IMR-90 (cell line): ENCODE results near the gene RAPGEF1. TPM values are rescaled to one million over a fixed set of nuclear protein-coding genes. Genes with fewer than 3 reads are reported as not detected.

Source experiments
- ATAC-seq: fragments of 200-7000 bp; cut with Tn5 transposase; 2 replicates; pipeline ENCODE4 v1.9.1; 2020; ENCODE audit warnings: low read depth, mild to moderate bottlenecking, moderate library complexity
- BruUV-seq: library from RNA; stranded (reverse); fragments of 400-500 nt; replicated peaks from 2 replicates; lab custom pipeline; 2021; lab: Mats Ljungman, UMichigan
- CTCF ChIA-PET: fragments of 300-600 bp; formaldehyde crosslinking; extraction: SDS; loops from one replicate; lab custom pipeline; 2021; ENCODE audit warnings: antibody characterized with exemption; lab: Yijun Ruan, JAX
- POLR2A ChIA-PET: fragments of 300-600 bp; sonication (Branson Sonifier 250); formaldehyde crosslinking; loops from one replicate; lab custom pipeline; 2022; ENCODE audit warnings: antibody characterized with exemption; ENCODE audit not compliant: unreplicated experiment; lab: Charles Lee
- DNase-seq: peaks from one replicate; pipeline ENCODE4 v3.0.0; 2013
- H2AFZ ChIP-seq: replicated peaks from 2 replicates; pipeline ENCODE3; 2013; ENCODE audit warnings: low read length, mild to moderate bottlenecking; ENCODE audit not compliant: poor library complexity
- H2AK5ac ChIP-seq: 2 replicates; pipeline ENCODE4 v1.6.1; 2013; ENCODE audit warnings: low read depth, low read length, inconsistent platforms
- H2AK9ac ChIP-seq: replicated peaks from 2 replicates; pipeline ENCODE3; 2013; ENCODE audit warnings: mild to moderate bottlenecking, low read depth, low read length, moderate library complexity; ENCODE audit not compliant: poor library complexity
- H2BK120ac ChIP-seq: 2 replicates; pipeline ENCODE4 v1.6.1; 2013; ENCODE audit warnings: low read depth, low read length, inconsistent platforms
- H2BK15ac ChIP-seq: 3 replicates; pipeline ENCODE4 v1.6.1; 2013; ENCODE audit warnings: low read depth, low read length, inconsistent platforms
- H2BK20ac ChIP-seq: 2 replicates; pipeline ENCODE4 v1.6.1; 2013; ENCODE audit warnings: low read depth, mild to moderate bottlenecking, inconsistent platforms, low read length, moderate library complexity
- H2BK5ac ChIP-seq: 2 replicates; pipeline ENCODE4 v1.6.1; 2013; ENCODE audit warnings: mild to moderate bottlenecking, low read depth, low read length, inconsistent platforms; ENCODE audit not compliant: poor library complexity, severe bottlenecking
- H3K14ac ChIP-seq: replicated peaks from 2 replicates; pipeline ENCODE4 v1.6.1; 2013; ENCODE audit warnings: low read depth, low read length, inconsistent platforms
- H3K18ac ChIP-seq: 2 replicates; pipeline ENCODE4 v1.6.1; 2013; ENCODE audit warnings: low read depth, low read length, control low read depth
- H3K23ac ChIP-seq: 2 replicates; pipeline ENCODE4 v1.6.1; 2013; ENCODE audit warnings: low read depth, low read length, inconsistent platforms
- H3K27ac ChIP-seq: 2 replicates; pipeline ENCODE4 v1.5.1; 2013; ENCODE audit warnings: mild to moderate bottlenecking, control low read depth, low read length; ENCODE audit not compliant: insufficient read depth
- H3K27me3 ChIP-seq: 2 replicates; pipeline ENCODE4 v1.6.1; 2013; ENCODE audit warnings: low read length; ENCODE audit not compliant: control insufficient read depth, insufficient read depth
- H3K36me3 ChIP-seq: 2 replicates; pipeline ENCODE4 v1.6.1; 2013; ENCODE audit warnings: low read length, mixed read lengths; ENCODE audit not compliant: control insufficient read depth, insufficient read depth
- H3K4ac ChIP-seq: 2 replicates; pipeline ENCODE4 v1.6.1; 2013; ENCODE audit warnings: low read depth, low read length, inconsistent platforms
- H3K4me1 ChIP-seq: 2 replicates; pipeline ENCODE4 v1.6.1; 2013; ENCODE audit warnings: low read length, mixed read lengths; ENCODE audit not compliant: control insufficient read depth, insufficient read depth
- H3K4me2 ChIP-seq: 2 replicates; pipeline ENCODE4 v1.6.1; 2013; ENCODE audit warnings: low read depth, mild to moderate bottlenecking, control low read depth, low read length, moderate library complexity
- H3K4me3 ChIP-seq: 2 replicates; pipeline ENCODE4 v1.5.1; 2013; ENCODE audit warnings: low read depth, mild to moderate bottlenecking, control low read depth, low read length, moderate library complexity; ENCODE audit not compliant: insufficient read depth
- H3K56ac ChIP-seq: 2 replicates; pipeline ENCODE4 v1.6.1; 2013; ENCODE audit warnings: low read length, inconsistent platforms; ENCODE audit not compliant: insufficient read depth; ENCODE audit errors: extremely low read depth
- H3K79me1 ChIP-seq, 2 experiments: 2 replicates each; pipeline ENCODE4 v1.6.1; 2013; ENCODE audit warnings: low read length in 2 of 2, inconsistent platforms in 1 of 2, low read depth in 1 of 2
- H3K9ac ChIP-seq: 2 replicates; pipeline ENCODE4 v1.6.1; 2013; ENCODE audit warnings: low read depth, low read length, control low read depth
- H3K9me1 ChIP-seq: 2 replicates; pipeline ENCODE4 v1.6.1; 2013; ENCODE audit warnings: low read length, inconsistent platforms; ENCODE audit not compliant: insufficient read depth
- H3K9me3 ChIP-seq: 2 replicates; pipeline ENCODE4 v1.6.1; 2013; ENCODE audit warnings: low read length; ENCODE audit not compliant: control insufficient read depth, insufficient read depth
- H4K20me1 ChIP-seq: 2 replicates; pipeline ENCODE4 v1.6.1; 2013; ENCODE audit warnings: low read length, inconsistent platforms; ENCODE audit not compliant: insufficient read depth
- H4K5ac ChIP-seq: 2 replicates; pipeline ENCODE4 v1.6.1; 2013; ENCODE audit warnings: mild to moderate bottlenecking, low read depth, low read length, control low read depth
- H4K8ac ChIP-seq, 2 experiments: 2 replicates each; pipeline ENCODE4 v1.6.1; 2013; ENCODE audit warnings: low read depth in 2 of 2, low read length in 2 of 2, control low read depth in 1 of 2, inconsistent platforms in 1 of 2
- H4K91ac ChIP-seq: 2 replicates; pipeline ENCODE4 v1.6.1; 2013; ENCODE audit warnings: low read depth, low read length, inconsistent platforms; ENCODE audit not compliant: insufficient read depth
- BHLHE40 ChIP-seq: fragments of 150-350 bp; IDR thresholded peaks from 2 replicates; pipeline ENCODE4 v1.6.1; 2016; ENCODE audit warnings: mild to moderate bottlenecking, low read depth, low read length
- CHD1 ChIP-seq: IDR thresholded peaks from 2 replicates; pipeline ENCODE4 v1.6.1; 2012; ENCODE audit warnings: low read depth, low read length, improper control_type of control experiment
- MAFK ChIP-seq: IDR thresholded peaks from 2 replicates; pipeline ENCODE4 v1.6.1; 2012; ENCODE audit warnings: low read depth, low read length, improper control_type of control experiment
- MXI1 ChIP-seq: IDR thresholded peaks from 2 replicates; pipeline ENCODE4 v1.6.1; 2012; ENCODE audit warnings: low read depth, mild to moderate bottlenecking, low read length, moderate library complexity, borderline replicate concordance
- NFE2L2 ChIP-seq: fragments of 150-350 bp; IDR thresholded peaks from 2 replicates; pipeline ENCODE4 v1.6.1; 2016; ENCODE audit warnings: low read depth, mild to moderate bottlenecking, low read length
- WGBS, 2 experiments: methylation state at CpG; one replicate each; pipeline versions ENCODE4 v1.1.5 to v1.1.7; 2013; ENCODE audit warnings: missing lambda C conversion rate in 2 of 2; ENCODE audit not compliant: insufficient read length in 1 of 2; ENCODE audit errors: extremely low coverage in 2 of 2; 5-methylcytosine and 5-hydroxymethylcytosine counted together
- dilution Hi-C: fragments of 300-500 bp; cut with HindIII; formaldehyde crosslinking; loops from one replicate; pipeline ENCODE4 v1.14.3; 2018; ENCODE audit warnings: low sequenced_read_pairs; ENCODE audit not compliant: unreplicated experiment
- in situ Hi-C: fragments of 300-500 bp; cut with MboI; formaldehyde crosslinking; loops from 3 replicates; pipeline ENCODE4 v1.14.3; 2019; ENCODE audit warnings: low sequenced_read_pairs, inconsistent platforms, mixed read lengths
- intact Hi-C: fragments of 100-400 bp; cut with micrococcal nuclease; formaldehyde crosslinking; loops from 2 replicates; pipeline ENCODE4 v1.10.0; 2022
- polyA plus RNA-seq, 3 experiments: library from polyadenylated mRNA; depleted of rRNA; stranded (reverse); fragments of >200 nt; gene quantifications; 2 replicates each; pipeline ENCODE4 v1.2.3, GENCODE V29; 2012; ENCODE audit warnings: low replicate concordance in 1 of 3
- total RNA-seq: library from RNA; depleted of rRNA; stranded (reverse); fragments of >200 nt; gene quantifications from 2 replicates; pipeline ENCODE4 v1.2.3, GENCODE V29; 2012
- TF ChIP-seq, protein P1 (sequence below): fragments of 150-350 bp; IDR thresholded peaks from 2 replicates; pipeline ENCODE4 v1.6.1; 2016; ENCODE audit warnings: low read depth, mild to moderate bottlenecking, low read length, moderate library complexity, borderline replicate concordance
- TF ChIP-seq, protein P2 (sequence below): fragments of 150-350 bp; IDR thresholded peaks from 2 replicates; pipeline ENCODE4 v1.6.1; 2017; ENCODE audit warnings: mild to moderate bottlenecking, antibody characterized with exemption, low read length, low read depth
- TF ChIP-seq, protein P3 (sequence below): conservative IDR thresholded peaks from 2 replicates; pipeline ENCODE4 v1.5.1; 2012; ENCODE audit warnings: mild to moderate bottlenecking, low read depth, low read length, improper control_type of control experiment

RAPGEF1 gene
- total and polyA plus RNA-seq, 2 of the 4 experiments (the other 2 are of a cell fraction), result 13.1 to 22.3 TPM

DNA sequence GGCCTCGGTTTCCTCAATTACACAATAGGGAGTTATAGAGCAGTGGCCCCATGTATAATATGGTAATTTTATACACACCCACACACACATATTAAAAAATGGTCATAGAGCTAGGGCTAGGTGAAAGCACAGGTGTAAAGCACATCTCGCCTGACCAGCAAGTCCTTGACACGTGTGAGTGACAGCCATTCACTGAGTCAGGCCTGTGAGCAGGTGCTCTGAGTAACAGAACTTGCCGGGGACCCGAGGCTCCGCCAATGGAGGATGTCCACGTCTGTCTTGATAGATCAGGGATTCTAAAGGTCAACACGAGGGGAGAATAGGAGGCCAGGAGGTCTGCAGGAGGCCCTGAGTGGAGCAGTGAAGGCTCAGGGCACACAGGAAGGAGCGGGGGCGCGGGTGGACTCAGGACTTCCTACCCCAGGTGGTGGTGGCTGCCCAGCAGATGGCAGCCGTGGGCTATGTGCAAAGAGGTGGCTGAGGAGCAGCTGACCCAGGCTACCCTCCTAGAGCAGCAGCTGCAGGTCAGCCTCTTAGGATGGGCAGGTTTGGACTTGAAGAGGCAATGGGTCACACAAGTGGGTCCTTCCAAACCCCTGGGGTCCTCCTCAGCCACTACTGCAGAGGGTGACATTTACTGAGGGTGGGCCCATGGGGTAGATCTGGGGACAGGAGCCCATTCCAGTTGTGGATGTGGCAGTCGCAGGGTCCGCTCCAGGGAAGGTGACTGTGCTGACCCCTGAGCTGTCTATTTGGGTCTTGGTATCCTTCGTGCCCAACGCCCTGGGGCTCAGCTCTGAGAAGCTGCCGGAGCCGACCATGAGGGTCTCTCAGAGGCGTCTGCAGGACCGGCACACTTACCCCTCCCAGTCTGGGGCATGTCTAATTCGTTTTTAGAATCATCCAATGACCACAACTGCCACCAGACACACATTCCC lies 148.7 kb downstream of the RAPGEF1 start (continued):
- TF ChIP-seq, protein P1, sequence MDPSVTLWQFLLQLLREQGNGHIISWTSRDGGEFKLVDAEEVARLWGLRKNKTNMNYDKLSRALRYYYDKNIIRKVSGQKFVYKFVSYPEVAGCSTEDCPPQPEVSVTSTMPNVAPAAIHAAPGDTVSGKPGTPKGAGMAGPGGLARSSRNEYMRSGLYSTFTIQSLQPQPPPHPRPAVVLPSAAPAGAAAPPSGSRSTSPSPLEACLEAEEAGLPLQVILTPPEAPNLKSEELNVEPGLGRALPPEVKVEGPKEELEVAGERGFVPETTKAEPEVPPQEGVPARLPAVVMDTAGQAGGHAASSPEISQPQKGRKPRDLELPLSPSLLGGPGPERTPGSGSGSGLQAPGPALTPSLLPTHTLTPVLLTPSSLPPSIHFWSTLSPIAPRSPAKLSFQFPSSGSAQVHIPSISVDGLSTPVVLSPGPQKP, result no peak

DNA sequence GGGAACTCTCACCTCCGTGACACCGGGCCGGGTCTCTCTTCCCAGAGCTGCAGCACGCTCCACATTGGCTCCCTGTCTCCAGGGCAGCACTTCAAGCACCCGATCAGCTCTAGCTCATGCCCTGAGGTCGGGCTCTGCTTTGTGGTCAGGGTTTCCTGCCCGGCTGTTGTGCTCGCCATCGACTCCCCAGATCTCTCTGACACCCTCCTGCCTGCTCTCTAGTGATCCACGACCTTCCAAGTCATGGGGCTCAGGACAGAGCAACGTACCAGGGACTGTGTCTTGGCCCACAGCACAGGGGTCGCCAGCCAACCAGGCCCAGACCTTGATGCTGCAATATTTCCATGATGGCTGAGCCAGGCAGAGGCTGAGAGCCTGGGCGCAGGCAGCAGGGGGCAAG lies 149.4 kb downstream of the RAPGEF1 start:
- peak overlapping the region; percentile 16; the same call in 1 of the 2 replicates for H2AK5ac ChIP-seq
- no peak overlapping the region for H2BK5ac ChIP-seq
- no TSS peak for BruUV-seq
- H3K56ac ChIP-seq, result no peak overlapping the region
- no peak overlapping the region for H2BK20ac ChIP-seq
- H4K20me1 ChIP-seq, result no peaks in the 10 kb centered on the region; the same call in 1 of the 2 replicates
- no peak overlapping the region for H4K5ac ChIP-seq
- no peak overlapping the region for H2AFZ ChIP-seq
- ATAC-seq (no peak), DNase-seq (no peak)
- H3K27me3 ChIP-seq, result no peaks in the 10 kb centered on the region
- no peak overlapping the region for H3K9ac ChIP-seq
- no peak overlapping the region for H4K91ac ChIP-seq
- WGBS, 2 experiments, result 93% methylated on average over 10 of the region's 13 CpGs; no CpG with 5 or more reads in 1 of the 2 experiments
- CTCF ChIA-PET, result no interaction called here
- intact Hi-C loops (loop anchor here (2.0 to 5.0 kb wide), 2 partner anchors 67 to 148 kb away; no protein-coding TSS in a partner anchor), dilution Hi-C loops (no loop called here), in situ Hi-C loops (loop anchor here (5.0 to 25.0 kb wide), 2 partner anchors 152 to 672 kb away; partner anchors contain the start of gene RAPGEF1)
- H4K8ac ChIP-seq, result no peak overlapping the region
- H3K23ac ChIP-seq, result no peak overlapping the region
- TF ChIP-seq, protein P2, sequence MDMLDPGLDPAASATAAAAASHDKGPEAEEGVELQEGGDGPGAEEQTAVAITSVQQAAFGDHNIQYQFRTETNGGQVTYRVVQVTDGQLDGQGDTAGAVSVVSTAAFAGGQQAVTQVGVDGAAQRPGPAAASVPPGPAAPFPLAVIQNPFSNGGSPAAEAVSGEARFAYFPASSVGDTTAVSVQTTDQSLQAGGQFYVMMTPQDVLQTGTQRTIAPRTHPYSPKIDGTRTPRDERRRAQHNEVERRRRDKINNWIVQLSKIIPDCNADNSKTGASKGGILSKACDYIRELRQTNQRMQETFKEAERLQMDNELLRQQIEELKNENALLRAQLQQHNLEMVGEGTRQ, result no peak
- TF ChIP-seq, protein P1, result no peak
- TF ChIP-seq CHD1, result no peak
- no peak for TF ChIP-seq NFE2L2
- TF ChIP-seq, protein P3, sequence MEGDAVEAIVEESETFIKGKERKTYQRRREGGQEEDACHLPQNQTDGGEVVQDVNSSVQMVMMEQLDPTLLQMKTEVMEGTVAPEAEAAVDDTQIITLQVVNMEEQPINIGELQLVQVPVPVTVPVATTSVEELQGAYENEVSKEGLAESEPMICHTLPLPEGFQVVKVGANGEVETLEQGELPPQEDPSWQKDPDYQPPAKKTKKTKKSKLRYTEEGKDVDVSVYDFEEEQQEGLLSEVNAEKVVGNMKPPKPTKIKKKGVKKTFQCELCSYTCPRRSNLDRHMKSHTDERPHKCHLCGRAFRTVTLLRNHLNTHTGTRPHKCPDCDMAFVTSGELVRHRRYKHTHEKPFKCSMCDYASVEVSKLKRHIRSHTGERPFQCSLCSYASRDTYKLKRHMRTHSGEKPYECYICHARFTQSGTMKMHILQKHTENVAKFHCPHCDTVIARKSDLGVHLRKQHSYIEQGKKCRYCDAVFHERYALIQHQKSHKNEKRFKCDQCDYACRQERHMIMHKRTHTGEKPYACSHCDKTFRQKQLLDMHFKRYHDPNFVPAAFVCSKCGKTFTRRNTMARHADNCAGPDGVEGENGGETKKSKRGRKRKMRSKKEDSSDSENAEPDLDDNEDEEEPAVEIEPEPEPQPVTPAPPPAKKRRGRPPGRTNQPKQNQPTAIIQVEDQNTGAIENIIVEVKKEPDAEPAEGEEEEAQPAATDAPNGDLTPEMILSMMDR, result no peak
- TF ChIP-seq BHLHE40, result no peak
- no peak for TF ChIP-seq MAFK
- TF ChIP-seq MXI1, result no peak
- H2BK15ac ChIP-seq, result no peak overlapping the region
- POLR2A ChIA-PET, result no interaction called here
- no peak overlapping the region for H3K4ac ChIP-seq
- 0 out of 2 replicates have a peak, but pooled peaks cover 3% of the 10 kb centered on the region for H3K4me1 ChIP-seq
- H3K18ac ChIP-seq, result no peak overlapping the region
- peaks cover 33% of the 10 kb centered on the region for H3K36me3 ChIP-seq
- H3K14ac ChIP-seq, result no peak overlapping the region
- no peaks in the 10 kb centered on the region for H3K79me1 ChIP-seq
- no peak overlapping the region for H3K27ac ChIP-seq
- no peak overlapping the region for H2BK120ac ChIP-seq
- H3K4me2 ChIP-seq, result no peak overlapping the region
- no peak overlapping the region for H2AK9ac ChIP-seq
- H3K4me3 ChIP-seq, result no peak overlapping the region
- no peaks in the 10 kb centered on the region for H3K9me3 ChIP-seq
- H3K9me1 ChIP-seq, result peaks cover 6% of the 10 kb centered on the region; the same call in 1 of the 2 replicates
